ENCODE measurements around the gene KLHL18.
A peak's percentile ranks its signal among the peaks of the same experiment; 100 is the strongest.
"Not testable (repeated sequence)": the region's sequence is repeated elsewhere in the genome, so short reads cannot be mapped to it uniquely, and the experiment has no call there.

KLHL18 gene

DNA sequence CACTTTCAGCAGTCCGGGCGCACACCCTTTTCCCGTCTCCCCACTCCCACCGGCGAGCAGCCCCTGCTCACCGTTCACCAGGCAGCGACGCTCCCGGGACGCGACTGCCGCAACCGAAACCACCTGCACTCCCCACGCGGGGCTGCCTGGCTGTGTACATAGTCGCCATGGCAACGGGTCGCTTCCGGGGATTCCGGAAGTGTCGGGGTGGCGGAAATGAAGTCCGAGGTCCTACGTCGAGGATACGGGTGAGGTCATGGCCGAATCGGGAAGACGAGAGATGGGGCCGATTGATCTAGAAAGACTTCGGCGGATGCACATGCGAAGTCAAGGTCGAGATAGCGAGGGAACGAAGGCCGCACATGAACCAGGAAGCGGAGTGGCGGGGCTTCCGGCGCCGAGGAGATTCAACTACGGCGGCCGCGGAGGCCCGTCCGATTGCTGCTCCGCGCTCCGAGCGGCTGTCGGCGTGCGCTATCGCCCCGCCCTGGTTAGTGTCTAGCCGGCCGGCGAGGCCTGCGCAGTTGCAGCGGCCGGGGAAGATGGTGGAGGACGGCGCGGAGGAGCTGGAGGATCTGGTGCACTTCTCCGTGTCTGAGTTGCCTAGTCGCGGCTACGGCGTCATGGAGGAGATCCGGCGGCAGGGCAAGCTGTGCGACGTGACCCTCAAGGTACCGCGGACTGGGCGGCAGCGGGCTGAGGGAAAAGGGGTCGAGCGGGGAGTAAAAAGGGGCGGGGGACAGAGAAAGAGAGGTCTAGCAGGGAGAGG, at the start of gene KLHL18, which contains the start of gene KIF9:
TSS of gene KLHL18 (plus strand) at position 521 of the 769 bp plus-strand sequence. CDS start at position 543, 22 bp downstream.
TSS of gene KIF9 (minus strand) at position 376 of the 769 bp plus-strand sequence. CDS start 5,425 bp downstream, outside the sequence.
- DNase-seq (ENCODE audit: low read depth in 2 of 2) = peak; percentile 90 to 94

DNA sequence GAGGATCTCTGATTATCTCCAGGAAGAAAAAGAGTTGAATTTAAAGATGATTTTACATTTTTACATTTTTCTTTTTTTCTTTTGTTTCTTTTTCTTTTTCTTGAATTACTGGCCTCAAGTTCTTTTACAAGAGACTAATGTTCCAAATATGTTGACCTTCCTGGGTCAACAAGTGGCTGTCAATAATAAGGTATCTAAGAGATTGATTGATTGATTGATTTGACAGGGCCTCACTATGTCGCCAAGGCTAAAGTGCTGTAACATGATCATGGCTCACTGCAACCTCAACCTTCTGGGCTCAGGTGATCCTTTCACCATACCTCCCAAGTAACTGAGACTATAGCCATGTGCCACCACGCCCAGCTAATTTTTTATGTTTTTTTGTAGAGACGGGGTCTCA, 44.7 kb upstream of the KLHL18 start:
- DNase-seq (ENCODE audit: low read depth in 2 of 2) = no peak

GRCh38 chr3:47239929-47240328, 42.8 kb upstream of the KLHL18 start:
- no peak for DNase-seq (ENCODE audit: low read depth in 2 of 2)

DNA sequence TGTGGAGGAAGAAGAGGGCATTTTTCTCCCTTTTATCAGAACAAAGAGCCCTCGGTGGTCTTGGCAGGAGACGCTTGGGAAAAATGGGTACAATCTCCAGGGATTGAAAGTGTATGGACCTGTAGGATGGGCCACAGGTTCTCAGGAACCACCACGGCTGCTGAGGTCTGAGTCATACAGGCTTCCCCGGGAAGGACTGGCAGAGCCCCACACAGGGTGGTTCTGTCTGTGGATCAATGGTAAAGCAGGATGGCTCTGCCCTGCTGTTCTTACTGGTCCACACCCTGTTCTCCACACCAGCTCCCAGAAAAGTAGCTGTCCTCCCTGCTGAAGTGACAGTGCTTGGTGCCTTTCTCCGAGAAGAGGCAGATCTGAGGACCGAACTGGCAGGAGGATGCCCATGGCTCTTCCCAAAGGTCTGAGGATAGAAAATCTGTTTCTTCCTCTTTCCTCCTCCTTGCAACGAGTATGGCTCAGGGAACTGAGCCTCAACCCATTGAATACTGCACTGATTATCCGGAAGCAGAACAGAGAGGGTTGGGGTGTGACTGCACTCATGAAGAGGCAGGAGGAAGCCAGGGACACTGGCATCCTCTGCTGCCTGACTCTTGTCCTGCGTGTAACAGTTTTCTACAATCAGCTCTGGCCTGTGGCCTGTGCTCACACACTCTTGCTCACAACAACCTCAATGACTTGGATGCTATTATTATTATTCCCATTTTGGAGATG, 39.2 kb upstream of the KLHL18 start:
- no peak for DNase-seq (ENCODE audit: low read depth in 2 of 2)

GRCh38 chr3:47244531-47245100, 38.1 kb upstream of the KLHL18 start:
- no peak for DNase-seq (ENCODE audit: low read depth in 2 of 2)

DNA sequence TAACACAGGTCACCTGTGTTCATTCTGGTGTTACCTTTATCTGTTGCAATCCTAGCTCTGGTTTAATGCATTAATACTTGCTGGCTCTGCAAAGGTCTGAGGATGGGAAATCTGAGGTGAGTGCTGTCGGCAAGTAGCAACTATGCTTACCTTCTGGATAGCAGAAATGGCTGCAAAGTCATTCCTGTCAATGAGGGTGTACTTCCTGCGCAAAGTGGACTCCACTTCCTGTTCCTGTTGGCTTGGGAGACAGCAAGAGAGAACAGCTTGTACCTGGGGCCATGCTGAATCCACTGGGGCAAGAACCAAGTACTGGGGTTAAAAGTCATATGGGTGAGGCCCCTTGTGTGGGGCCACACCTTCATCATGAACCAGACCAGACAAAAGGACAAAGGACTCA, 37.5 kb upstream of the KLHL18 start:
- no peak for DNase-seq (ENCODE audit: low read depth in 2 of 2)

GRCh38 chr3:47247131-47248064, 35.3 kb upstream of the KLHL18 start:
- no peak for DNase-seq (ENCODE audit: low read depth in 2 of 2)

DNA sequence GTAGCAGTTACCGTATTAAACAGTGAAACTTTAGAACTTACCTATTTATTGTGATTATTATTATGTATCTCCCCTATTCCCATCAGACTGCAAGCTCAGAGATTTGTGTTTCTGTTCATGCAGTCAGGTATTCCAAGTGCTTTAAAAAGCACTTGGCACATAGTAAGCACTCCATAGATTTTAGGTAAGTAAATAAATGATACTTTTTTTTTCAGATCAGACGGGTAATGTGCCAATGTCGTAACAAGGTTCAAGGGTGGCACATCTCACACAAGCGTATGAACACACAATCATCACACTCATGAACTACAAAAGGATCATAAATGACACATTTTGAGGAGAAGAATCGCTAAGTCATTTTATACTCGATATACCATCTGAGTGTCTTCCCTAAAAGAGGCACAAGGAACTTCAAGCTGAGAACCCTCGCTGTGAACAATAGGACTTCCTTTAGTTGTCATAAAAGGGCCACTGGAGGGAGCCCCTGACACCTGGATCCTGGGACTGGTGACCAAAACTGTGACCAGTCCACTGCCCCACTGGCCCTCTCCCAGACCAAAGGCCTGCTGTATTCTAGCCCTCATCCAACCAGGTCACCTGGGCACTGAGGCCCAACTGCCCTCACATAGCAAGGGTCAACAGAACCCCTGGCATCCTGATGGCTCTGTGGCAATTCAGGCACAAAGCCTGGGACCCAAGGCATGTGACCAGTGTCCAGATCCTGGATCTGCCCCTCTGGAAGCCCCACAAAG, 32.3 kb upstream of the KLHL18 start:
- no peak for DNase-seq (ENCODE audit: low read depth in 2 of 2)

- DNase-seq (ENCODE audit: low read depth in 2 of 2) = not testable (repeated sequence)
Measured at GRCh38 chr3:47251085-47251484, 31.7 kb upstream of the KLHL18 start.

- no peak for DNase-seq (ENCODE audit: low read depth in 2 of 2)
Measured at GRCh38 chr3:47251689-47252088, 31.1 kb upstream of the KLHL18 start.

- not testable (repeated sequence) for DNase-seq (ENCODE audit: low read depth in 2 of 2)
Measured at GRCh38 chr3:47256331-47256730, 26.4 kb upstream of the KLHL18 start.

DNA sequence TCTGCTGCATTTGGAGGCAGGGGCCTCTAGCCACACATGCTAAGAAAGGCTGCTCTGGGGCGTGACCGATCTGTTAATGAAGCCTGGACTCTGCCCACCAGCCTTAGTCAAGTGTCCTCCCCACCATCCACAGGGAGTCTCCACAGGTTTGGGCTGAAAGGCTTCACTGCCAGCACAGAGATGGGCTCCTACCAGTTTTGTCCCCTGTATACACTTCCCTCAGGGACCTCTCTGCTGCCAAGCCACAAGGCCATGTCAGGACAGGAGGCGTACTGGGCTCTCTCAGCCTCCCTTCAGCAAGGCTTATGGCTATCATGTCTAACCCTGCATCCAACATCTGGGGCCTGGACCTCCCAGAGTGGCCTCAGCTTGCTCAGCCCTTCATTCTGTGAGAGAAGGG, 23.6 kb upstream of the KLHL18 start:
- DNase-seq (ENCODE audit: low read depth in 2 of 2) = no peak

DNA sequence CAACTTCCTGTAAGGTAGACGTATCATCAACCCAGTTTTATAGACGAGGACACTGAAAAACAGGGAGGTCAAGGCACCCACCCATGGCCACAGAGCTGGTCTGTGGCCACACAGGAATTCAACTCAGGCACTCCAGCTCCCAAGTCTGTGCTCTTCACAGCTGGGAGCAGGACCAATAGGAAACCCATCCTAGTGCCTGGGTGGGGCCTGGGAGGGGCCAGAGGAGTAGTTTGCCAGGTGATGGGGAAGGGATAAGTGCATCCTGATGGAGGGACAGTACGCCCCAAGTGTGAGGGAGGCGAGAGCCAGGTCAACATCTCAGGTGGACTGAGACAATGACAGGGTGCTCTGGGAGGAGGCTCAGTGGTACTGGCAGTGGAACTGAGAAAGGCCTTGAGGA, 22.1 kb upstream of the KLHL18 start:
- no peak for DNase-seq (ENCODE audit: low read depth in 2 of 2)

GRCh38 chr3:47261301-47261700, 21.4 kb upstream of the KLHL18 start:
- DNase-seq (ENCODE audit: low read depth in 2 of 2) = no peak

DNA sequence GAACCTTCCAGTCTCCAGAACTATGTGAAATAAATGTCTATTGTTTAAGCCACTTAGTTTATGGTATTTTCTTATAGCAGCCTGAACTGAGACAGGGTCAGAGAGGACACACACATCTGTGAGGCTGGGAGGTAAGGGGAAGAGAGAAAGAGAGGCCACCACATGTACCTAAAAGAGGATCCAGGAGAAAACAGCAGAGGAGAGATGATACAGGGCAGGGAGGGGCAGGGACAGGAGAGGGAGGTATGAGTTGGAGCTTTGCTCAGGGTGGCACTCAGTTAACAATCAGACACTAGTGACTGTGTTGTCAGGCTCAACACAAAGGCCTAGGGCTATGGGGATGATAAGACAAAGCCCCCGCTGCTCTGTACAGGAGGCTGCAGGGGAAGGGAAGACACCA, 17.7 kb upstream of the KLHL18 start:
- DNase-seq (ENCODE audit: low read depth in 2 of 2) = no peak

DNA sequence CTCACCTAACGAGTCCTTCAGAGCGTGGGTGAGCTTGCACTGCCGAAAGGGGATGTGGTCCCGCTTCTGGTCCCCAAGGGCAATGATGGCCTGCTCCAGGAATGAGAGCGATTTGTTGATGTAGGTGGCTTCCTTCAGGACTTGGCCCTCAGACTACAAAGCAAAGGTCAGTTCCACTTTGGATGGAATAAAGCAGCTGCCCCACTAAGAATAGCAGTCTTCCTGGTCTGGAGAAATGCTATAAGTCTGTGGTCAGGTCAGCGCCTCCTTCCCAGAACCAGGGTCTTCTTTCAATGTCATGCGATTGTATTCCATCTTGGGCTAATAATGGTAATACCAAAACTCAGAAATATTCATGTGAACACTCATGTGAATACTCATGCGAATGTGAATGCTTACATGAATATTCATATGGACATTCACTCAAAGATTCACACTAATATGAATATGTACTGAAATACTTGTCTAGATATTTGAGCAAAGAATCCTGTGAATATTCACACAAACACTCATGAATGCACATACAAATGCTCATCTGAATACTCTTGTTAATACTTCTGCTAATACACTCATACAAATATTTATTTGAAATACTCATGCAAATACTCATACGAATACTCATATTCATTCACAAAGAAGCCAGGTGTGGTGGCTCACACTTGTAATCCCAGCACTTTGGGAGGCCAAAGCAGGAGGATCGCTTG, 16.9 kb upstream of the KLHL18 start:
- DNase-seq (ENCODE audit: low read depth in 2 of 2) = no peak

DNA sequence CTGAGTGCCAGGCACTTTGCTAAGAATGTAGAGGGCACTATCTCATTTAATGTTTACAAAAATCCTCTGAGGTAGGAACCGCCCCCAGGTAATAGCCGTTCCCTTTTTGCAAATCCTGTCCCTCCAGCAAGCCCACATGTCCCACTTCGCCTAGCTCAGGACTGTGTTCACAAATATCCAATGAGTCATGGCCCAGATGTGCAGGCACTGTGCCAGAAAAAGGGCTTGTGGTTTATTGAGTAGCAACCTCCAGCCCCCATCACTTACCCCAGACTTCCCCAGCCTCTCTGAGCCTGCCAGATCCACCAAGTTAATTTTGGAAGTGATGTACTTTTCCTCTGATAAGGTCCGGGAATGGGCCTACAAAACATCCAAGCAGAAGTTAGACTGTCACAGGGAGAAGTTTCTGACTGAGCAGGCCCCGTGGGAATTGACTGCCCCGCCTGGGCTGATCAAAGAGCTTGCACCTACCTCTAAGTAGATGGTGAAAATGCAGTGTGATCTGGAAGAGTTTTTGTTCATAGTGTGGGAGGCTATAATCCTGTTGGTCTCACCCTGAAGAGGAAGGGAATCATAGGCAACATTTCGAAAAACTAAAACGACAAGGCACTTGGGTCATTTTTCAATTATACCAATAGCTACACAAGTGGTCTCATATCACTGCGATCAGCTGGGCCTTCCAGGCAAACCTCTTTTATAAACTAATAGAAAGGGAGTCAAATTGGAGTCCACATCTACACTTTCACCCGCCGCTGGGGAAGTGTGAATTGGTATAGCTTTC, 15.8 kb upstream of the KLHL18 start:
- peak in 1 of 2 donors; percentile 28 for DNase-seq (ENCODE audit: low read depth in 2 of 2)

DNA sequence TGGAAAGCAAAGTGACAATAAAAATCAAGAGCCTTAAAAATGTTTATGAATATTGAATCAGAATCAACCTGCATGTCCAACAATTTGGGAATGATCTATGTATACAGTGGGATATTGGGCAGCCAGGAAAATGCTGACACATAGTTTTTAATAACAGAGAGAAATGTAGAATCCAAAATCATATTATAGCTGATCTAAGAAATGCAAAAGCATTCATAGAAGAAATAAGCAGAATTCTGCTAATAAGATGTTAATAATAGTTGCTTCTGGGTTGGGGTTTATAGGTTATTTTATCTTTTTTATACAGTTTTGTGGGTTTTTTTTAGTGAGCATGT, 15.3 kb upstream of the KLHL18 start:
- no peak for DNase-seq (ENCODE audit: low read depth in 2 of 2)

GRCh38 chr3:47270526-47270925, 12.2 kb upstream of the KLHL18 start:
- no peak for DNase-seq (ENCODE audit: low read depth in 2 of 2)

- no peak for DNase-seq (ENCODE audit: low read depth in 2 of 2)
Measured at GRCh38 chr3:47273564-47273963, 9.2 kb upstream of the KLHL18 start.

Measured in stimulated activated CD8-positive, alpha-beta memory T cell treated with anti-CD3 and anti-CD28 coated beads, Interleukin-15, amount 100 ng/mL, for 48 hours (primary cell).